KG1 (cell line): ENCODE data around the gene ZNRF3.
"Not testable (repeated sequence)": the region's sequence is repeated elsewhere in the genome, so short reads cannot be mapped to it uniquely, and the experiment has no call there.

Experiments used
- DNase-seq: peaks from one replicate; lab custom pipeline; 2025; lab: John Stamatoyannopoulos, UW

ZNRF3 gene

DNA sequence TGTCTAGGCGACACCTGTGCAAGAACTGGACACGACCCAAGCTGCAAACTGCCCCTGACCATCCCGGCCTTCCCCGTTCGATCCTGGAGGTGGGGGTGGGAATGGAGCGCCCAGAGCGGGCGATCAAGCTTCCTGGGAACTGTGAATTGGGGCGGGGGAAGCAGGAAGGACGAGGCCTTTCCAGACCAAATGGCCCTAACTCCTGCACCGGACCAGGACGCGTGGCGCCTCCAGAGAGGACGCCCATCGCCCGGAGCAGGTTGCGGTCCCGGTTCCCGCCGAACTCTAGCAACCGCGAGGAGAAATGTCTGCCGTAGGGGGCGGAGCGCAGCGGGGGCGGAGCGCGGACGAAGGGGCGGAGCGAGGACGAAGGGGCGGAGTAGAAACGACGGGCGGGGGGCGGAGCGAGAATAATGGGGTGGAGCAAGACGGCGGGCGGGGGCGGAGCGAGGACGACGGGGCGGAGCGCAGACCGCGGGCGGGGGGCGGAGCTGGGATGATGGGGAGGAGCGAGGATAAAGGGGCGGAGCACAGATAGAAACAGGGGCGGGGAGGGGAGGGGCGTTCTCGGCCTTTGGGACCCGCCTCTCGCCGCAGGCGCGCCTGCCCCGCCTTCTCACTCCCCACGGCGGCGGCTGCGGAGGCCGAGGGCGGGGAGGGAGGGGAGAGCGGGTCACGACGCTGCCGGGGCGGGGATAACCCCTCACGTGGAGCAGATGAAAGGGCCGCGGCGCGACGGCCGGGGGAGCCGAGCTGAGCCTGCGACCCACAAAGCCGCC lies at the start of gene ZNRF3:
ZNRF3 (plus strand) TSS at position 695 of the 779 bp plus-strand sequence. CDS start 195 bp downstream, outside the sequence.
- DNase-seq = peak; percentile 43

DNA sequence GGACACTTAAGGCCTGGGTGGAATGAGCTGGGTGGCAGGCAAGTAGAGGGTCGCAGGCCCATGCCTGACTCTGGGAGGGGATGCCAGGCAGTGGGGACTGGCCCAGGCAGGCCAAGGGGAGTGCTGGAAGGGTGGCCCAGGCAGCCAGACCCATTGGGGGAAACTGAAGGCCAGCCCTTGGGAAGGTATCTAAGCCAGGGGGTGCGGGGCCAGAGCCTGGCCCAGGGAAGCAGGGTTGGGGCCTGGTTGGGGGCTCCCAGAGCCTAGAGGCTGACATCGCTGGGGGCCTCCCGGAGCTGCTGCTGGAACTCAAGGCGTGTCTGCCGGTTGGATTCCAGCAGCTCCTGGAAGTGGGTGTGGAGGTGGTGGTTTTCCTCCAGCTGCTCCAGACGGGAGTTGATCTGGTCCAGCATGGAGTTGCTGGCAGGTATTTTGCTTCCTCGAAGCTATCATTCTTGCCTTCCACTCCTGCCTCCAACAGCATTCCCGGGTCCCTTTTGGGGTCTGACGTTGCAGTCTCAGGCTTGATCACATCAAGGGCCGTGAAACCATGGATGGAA lies 47.7 kb upstream of the ZNRF3 start:
- no peak for DNase-seq

DNA sequence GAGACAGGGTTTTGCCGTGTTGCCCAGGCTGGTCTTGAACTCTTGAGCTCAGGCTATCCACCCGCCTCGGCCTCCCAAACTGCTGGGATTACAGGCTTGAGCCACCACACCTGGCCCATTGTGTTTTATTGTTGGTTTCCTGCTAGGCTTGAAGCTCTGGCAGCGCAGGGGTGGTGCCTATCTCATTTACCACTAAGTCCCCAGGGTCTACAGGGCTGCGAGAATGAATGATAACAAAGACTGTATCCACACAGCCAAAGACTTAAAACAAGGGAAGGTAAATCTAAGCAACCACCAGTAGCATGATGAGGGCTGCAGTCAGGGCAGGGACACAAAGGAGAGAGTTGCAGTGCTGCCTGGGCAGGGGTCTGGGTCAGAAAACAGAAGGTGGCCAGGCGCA lies 45.7 kb upstream of the ZNRF3 start:
- DNase-seq = no peak

DNA sequence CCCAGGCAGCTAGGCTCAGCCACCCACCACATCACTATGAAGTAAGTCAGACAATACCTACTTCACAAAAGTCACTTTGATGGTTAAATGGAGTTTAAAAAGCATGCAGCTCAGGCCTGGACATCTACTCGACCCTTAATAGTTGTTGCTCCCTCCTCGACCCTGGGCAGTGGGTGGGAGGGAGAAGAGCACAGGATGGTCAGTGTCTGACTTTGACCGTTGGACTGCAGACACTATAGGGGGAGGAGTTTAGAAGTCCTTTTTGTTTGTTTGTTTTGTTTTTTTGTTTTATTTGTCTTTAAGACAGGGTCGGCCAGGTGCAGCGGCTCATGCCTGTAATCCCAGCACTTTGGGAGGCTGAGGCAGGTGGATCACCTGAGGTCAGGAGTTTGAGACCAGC lies 44.4 kb upstream of the ZNRF3 start:
- no peak for DNase-seq

DNA sequence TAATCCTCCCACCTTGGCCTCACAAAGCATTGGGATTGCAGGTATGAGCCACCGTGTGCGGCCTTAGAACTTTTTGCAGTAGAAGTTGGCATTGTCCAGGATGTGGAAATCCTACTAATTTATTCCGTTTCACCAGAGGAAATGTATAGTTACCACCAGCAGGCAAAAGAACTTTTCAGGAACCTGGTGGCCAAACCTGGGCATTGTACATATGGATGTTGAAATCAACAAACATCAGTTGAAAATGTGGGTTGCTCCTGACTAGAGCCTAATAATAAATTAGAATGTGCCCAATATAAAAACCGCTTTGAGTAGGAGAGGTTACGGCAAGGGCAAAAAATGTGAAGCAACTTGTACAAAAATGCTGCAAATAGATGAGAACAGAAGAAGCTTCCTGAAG lies 42.3 kb upstream of the ZNRF3 start:
- no peak for DNase-seq

DNA sequence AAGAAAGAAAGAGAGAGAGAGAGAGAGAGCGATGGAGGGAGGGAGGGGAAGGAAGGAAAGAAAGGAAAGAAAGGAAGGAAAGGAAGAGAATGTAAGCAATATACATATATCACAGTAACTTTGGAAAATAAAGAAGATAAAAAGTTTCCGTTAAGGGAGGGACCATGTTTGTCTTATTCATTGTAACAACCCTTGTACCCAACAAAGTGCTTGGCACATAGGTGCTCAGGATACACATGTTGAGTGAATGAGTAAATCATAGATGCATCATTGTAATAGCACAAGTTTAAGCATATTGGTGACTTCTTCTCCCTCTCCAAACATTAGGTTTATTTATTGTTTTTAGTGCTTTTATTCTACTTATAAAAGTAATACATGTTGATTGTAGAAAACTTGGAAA lies 39.7 kb upstream of the ZNRF3 start:
- no peak for DNase-seq

DNA sequence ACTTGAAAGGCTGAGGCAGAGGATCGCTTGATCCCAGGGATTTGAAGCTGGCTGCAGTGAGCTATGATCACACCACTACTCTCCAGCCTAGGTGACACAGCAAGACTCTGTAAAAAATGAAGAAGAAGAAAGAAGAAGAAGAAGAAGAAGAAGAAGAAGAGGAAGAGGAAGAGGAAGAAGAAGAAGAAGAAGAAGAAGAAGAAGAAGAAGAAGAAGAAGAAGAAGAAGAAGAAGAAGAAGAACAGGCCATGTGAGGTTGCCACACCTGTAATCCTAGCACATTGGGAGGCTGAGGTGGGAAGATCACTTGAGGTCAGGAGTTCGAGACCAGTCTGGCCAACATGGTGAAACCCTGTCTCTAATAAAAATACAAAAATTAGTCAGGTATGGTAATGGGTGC lies 39.1 kb upstream of the ZNRF3 start:
- not testable (repeated sequence) for DNase-seq

DNA sequence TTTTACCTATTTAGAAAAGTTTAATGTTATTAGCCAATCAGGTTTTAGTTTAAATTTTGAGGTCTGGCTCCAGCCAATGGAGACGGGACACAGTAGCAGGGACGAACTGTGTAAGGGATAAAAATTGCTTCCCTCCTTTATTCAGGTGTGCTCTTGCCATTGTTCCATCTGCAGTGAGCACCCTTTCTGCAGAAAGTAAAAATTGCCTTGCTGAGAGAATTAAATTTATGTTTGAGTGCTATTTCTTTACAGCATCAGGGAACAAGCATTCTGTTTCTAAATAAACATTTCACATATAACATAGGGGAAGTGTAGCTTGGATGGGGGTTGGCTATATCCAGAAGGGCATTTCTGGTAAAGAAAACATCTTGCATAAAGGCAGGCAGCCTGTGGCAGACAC lies 36.4 kb upstream of the ZNRF3 start:
- no peak for DNase-seq

DNA sequence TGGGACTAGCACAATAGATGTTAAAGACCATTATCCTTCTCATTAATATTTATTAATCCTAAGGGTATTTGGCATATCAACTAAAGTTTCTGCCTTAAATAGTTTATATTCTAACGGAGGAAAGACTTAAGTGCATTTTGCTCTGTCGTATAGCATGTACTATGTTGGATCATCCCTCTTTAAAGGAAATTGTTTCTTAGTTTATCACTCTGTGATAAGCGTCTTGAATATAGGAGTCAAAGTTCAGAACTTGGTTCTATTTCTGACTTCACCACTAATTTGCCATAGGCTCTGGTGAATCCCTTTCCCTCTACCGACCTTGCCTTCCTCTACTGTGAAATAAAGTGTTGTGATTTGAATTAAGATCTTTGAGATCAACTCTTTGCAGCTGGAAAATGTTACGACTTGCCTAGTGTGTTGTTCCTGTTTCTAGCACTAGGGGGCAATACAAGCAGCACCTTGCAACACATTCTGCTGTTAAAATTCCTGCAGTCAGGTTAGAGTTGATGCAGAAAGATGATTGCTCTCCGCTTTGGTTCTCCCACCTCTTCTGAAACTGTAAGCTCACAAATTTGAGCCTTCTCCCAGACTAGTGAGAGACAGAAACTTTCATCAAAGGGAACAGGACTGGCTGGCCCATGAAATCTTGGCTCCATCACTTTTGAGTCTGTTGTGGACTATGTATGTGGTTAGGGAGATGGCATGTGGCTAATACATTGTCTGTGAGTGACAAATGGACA lies 27.8 kb upstream of the ZNRF3 start:
- peak; percentile 28 for DNase-seq

DNA sequence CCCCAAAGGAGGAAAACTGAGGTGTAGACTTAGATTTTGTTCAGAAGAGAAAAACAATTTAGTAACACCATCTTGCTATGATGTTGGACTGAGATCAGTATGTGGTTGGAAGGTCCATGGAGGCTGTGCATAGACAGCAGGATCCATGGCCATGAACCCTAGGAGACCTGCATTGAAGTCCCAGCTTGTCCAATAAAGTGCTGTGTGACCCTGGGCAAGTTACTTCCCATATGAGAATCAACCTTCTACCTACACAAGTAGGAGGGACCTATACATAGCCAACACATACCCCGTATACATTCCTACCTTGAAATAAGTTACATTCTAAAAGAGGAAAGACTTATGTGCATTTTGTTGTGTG lies 27.3 kb upstream of the ZNRF3 start:
- no peak for DNase-seq

DNA sequence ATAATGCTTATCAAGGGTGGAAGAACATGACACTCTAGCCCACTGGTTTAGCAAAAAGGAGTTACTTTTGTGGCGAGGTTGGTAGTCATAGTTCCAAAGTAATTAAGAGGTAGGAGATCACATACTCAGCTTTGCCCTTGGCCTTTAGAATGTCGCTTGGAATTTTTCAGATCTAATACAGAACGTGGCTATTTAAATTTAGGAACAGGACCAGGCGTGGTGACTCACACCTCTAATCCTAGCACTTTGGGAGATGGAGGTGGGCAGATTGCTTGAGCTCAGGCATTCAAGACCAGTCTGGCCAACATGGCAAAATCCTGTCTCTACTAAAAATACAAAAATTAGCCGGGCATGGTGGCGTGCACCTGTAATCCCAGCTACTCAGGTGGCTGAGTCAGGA lies 26.1 kb upstream of the ZNRF3 start:
- no peak for DNase-seq

DNA sequence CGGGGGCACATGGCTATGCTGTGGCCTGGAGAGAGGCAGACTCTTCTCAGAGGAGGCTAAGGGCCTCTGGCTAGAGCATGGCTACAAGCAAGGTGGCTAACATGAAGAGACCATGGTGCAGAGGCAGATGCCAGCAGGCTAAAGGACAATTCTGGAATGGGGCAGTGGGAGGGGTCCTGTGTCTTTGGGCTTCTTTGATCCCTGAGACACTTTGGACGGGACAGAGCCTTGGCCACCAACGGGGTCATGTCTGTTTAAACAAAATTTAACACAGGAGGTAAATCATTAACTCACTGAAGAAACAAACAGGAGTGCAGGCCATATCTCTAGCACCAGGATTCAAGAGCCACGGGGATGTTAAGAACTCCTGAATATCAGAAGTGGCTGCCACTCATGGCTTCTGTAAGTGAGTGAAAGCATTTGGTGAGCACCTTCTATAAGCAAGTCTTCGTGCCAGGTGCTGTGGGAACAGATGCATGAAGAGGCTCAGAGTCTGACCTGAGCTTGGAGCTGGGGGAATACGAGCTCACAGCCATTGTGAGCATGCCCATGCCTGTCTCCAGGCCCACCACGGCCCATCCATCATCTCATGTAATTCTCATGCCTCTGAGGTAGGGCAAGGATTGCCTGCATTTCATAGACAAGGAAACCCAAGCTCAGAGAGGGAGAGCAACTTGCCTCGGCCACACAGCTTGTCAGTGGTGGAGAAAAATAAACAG lies 18.3 kb upstream of the ZNRF3 start:
- DNase-seq = no peak

DNA sequence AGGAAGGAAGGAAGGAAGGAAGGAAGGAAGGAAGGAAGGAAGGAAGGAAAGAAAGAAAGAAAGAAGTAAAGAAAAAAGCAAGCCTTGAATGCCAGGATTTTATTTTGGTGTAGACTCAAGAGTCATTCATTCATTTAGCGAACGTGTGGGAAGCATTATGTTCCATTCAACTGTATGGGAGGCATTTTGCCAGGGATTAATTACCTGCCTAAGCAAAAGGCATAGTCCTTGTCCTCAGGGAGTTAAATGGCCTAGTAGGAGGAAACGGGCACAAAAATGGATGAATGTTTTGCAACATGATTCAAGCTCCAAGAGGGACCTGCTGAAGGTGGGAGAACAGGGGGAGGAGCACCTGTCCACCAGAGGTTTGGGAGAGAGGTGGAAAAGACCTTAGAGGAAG lies 16.2 kb upstream of the ZNRF3 start:
- no peak for DNase-seq

DNA sequence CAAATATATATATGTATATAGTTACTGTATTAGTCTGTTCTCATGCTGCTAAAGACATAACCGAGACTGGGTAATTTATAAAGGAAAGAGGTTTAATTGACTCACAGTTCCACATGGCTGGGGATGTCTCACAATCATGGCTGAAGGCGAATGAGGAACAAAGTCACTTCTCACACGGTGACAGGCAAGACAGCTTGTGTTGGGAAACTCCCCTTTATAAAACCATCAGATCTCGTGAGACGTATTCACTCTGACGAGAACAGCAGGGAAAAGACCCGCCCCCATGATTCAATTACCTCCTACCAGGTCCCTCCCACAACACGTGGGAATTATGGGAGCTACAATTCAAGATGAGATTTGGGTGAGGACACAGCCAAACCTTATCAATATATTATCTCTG lies 15.0 kb upstream of the ZNRF3 start:
- not testable (repeated sequence) for DNase-seq

DNA sequence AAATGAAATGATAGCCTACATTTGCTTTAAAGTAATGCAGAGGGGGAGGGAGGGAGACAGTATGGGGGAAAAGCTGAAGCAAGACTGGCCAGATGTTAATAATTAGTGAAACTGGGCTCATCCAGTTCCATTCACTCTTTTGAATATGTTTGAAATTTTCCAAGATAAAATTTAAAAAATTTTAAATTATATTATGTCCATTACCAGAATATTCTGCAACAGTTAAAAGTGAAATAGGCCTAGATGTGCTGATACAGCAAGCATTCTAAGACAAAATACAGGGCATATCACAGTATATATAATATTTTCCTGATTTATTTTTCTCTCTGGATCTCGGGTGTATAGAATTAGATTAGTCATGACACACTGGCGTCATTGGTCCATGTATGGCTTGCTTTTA lies 13.6 kb upstream of the ZNRF3 start:
- DNase-seq = no peak

DNA sequence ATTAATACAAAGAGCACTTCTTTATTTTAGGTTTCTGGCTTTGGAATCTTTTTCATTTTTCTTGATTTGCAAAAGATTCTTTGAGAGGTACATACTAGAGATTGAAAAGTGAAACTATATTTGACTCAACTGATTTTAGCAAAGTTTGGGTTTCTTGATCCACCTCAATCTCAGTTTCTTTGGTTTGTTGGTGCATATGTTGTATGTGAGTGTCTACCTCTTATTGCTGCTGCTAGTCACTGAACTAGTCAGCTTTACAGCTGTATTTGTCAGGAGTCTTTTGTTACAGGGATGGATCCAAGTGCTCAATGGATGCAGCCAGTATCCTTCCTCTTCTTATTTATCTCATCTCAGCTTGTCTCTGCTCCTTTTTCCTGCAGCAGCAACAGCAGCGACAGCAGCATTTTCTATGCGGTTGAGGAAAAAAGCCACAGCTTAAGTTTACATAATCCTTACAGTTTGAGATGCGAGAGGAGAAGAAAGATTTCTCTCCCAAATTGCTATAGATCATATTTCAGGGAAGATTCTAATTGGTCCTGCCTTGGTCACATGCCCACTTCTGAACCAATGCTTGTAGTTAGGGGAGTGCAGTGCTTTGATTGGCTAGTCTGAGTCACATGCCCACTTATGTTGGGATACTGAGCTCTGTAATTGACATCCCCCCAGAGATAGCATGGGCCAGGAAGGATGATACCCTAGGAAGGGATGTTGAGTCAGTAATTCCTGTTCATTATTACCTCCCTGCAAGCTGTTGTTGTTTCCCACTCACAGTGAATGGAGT lies 10.0 kb upstream of the ZNRF3 start:
- DNase-seq = no peak

DNA sequence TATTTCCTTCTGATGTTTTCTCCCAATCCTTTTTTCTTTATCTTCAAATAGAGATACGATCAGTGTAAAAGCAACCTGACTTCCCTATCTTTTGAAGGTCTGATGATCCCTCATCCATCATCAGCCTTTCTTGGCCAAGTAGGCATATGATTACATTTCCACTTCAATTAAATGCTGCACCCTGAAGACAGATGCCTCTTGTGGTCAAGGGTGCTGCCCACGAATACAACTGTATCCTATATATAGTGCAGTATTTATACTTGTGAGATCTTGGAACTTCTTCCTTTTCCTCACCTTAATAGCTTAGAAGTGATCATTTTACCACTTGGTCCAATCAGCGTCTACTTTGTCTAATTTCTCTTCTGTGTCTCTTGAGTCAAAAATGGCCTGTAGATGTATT lies 9.3 kb upstream of the ZNRF3 start:
- DNase-seq = no peak

DNA sequence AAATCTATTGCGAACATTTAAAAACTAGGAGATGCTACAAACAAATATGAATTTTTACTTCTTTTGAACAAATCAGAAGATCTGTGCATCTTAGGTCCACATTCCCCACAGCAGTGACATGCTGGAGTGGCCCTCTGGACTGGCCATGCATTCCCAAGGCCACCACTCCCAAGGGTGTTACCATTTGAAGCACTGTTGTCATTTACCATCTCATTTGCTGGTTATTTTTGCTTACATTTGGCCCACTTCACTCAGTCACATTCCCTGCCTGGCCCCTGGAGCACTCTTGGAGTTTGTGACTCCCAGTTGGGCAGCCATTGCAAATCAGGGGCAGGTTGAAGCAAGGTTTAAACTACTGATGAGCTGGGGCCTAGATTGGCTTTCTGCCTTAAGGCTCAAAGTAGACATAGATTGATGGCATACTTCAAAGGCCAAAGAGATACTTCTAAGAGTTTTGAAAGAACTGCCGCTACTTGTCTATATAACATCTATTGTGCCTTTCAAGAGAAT lies 8.5 kb upstream of the ZNRF3 start:
- DNase-seq = no peak

DNA sequence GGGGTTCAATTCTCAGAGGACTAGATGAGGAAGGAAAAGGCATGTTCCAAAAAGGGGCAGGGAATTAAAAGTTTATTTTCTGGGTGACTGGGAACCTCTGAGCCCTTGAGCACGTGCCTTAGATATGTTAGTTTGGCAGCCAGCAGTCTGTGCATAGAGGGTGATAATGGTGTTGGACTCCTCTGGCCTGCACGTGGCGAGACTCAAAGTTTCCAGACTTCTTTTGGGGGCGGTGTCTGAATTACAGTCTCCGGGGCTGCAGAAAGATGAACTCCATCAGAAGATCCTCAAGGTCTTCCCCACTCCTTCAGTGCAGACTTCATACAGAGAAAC lies 861 bp upstream of the ZNRF3 start:
- no peak for DNase-seq

DNA sequence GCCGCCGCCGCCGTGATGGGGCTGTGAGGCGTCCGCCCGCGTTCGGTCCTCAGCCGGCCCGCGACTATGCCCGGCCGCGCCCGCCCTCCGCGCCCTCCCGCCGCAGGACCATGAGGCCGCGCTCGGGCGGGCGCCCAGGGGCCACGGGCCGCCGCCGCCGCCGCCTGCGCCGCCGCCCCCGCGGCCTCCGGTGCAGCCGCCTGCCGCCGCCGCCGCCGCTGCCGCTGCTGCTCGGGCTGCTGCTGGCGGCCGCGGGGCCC lies 215 bp downstream of the ZNRF3 start:
- no peak for DNase-seq

DNA sequence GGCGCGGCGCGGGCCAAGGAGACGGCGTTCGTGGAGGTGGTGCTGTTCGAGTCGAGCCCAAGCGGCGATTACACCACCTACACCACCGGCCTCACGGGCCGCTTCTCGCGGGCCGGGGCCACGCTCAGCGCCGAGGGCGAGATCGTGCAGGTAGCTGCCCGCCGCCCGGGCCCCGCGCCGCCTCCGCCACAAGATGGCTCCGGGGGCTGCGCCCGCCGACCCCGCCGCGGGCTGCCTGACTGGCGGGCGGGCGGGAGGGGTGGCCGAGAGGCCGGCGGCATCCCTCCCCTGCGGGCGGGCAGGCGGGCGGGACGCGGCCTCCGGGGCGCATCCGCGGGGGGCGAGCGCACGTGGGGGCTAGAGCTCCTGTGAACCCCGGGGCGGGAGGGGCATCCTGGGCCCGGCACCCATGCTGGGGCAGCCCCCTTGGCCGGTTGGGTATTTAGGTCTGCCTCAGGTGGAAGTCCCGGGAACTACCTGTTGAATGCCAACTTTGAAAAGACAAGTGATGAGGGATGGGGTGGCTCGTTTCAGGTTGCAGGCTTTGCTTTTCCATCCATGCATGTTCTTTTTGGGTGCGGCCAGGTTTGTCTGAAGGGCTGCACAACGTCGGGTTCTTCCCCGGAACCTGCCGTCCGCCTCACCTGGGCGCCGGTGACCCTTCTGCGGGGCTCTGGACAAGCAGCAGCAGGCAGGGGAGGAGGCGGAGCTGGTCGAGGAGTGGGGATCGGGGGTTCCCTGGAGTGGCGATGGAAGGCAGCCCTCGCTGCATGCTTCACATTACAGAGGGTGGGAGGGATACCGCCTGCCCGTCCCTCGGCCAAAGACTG lies 760 bp downstream of the ZNRF3 start:
- DNase-seq = no peak
